Measurements from ENCODE around the gene LRRC43.
A peak's percentile ranks its signal among the peaks of the same experiment; 100 is the strongest.

LRRC43 gene

DNA sequence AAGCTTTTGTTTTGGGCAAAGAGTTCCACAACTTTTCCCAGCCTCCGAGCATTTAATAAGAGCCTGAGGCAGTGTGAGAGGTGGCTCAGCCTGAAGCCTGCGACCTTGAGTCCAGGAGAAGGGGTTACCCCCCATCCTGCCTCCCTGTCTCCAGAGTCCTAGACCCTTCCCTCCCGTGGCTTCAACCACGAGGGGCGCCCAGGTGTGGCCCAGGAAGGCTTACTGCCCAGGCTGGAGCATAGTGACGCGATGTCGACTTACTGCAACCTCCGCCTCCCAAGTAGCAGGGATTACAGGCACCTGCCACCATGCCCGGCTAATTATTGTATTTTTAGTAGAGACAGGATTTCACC is 641 bp downstream of the LRRC43 start:
- TF ChIP-seq POLR2A (IDR thresholded peaks at IDR 0.05; ENCODE audit: extremely low read depth, insufficient read length) = no peak
- TF ChIP-seq, protein P1, sequence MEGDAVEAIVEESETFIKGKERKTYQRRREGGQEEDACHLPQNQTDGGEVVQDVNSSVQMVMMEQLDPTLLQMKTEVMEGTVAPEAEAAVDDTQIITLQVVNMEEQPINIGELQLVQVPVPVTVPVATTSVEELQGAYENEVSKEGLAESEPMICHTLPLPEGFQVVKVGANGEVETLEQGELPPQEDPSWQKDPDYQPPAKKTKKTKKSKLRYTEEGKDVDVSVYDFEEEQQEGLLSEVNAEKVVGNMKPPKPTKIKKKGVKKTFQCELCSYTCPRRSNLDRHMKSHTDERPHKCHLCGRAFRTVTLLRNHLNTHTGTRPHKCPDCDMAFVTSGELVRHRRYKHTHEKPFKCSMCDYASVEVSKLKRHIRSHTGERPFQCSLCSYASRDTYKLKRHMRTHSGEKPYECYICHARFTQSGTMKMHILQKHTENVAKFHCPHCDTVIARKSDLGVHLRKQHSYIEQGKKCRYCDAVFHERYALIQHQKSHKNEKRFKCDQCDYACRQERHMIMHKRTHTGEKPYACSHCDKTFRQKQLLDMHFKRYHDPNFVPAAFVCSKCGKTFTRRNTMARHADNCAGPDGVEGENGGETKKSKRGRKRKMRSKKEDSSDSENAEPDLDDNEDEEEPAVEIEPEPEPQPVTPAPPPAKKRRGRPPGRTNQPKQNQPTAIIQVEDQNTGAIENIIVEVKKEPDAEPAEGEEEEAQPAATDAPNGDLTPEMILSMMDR (IDR thresholded peaks at IDR 0.05; ENCODE audit: low read depth, low read length) = no peak
- TF ChIP-seq MYC (IDR thresholded peaks at IDR 0.05; ENCODE audit: low read depth, low read length) = no peak
- TF ChIP-seq, protein P2, sequence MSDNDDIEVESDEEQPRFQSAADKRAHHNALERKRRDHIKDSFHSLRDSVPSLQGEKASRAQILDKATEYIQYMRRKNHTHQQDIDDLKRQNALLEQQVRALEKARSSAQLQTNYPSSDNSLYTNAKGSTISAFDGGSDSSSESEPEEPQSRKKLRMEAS (IDR thresholded peaks at IDR 0.05; ENCODE audit: low read depth, low read length) = no peak
- DNase-seq (ENCODE audit: low read depth) = no peak
- no peak overlapping the region for H3K4me3 ChIP-seq (ENCODE audit: low read depth, low read length)

DNA sequence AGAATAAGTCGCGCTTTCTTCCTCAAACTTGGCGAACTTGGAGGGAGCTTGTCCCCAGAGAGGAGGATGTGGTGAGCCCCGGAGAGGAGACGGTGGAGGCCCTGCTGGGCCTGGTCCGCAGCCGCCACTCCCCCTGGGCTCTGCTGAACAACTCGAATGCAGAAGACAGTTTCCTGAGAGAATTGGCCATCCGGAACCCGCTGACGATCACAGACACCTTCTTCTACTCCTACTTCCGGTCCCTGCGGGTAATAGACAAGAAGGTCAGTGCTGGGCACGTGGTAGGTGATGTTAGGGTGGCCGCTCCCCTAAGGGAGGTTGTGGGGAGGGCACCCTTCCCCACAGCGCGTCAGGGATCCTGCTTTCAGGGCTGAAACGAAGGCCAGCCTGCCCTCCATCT is 1.6 kb downstream of the LRRC43 start:
- TF ChIP-seq POLR2A (IDR thresholded peaks at IDR 0.05; ENCODE audit: extremely low read depth, insufficient read length) (peak; percentile 36), MYC (IDR thresholded peaks at IDR 0.05; ENCODE audit: low read depth, low read length) (peak; percentile 83)
- TF ChIP-seq, protein P2 (IDR thresholded peaks at IDR 0.05; ENCODE audit: low read depth, low read length) = peak; percentile 95
- TF ChIP-seq, protein P1 (IDR thresholded peaks at IDR 0.05; ENCODE audit: low read depth, low read length) = no peak
- peak; percentile 92 for DNase-seq (ENCODE audit: low read depth)
- H3K4me3 ChIP-seq (ENCODE audit: low read depth, low read length) = no peak overlapping the region

DNA sequence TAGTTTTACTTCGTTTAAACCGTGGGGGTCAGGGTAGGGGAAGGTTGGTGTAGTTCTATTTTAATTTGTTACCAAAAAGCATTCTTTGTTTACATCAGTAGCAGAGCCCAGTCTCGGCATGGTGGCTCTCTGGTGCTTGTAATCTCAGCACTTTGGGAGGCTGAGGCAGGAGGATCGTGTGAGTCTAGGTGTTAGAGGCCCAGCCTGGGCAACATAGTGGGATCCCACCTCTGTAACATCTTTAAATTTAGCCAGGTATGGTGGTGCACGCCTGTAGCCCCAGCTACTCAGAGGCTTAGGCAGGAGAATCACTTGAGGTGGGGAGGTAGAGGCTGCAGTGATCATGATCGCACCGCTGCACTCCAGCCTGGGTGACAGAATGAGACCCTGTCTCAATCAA is 2.2 kb downstream of the LRRC43 start:
- TF ChIP-seq POLR2A (IDR thresholded peaks at IDR 0.05; ENCODE audit: extremely low read depth, insufficient read length) (no peak), MYC (IDR thresholded peaks at IDR 0.05; ENCODE audit: low read depth, low read length) (no peak)
- TF ChIP-seq, protein P1 (IDR thresholded peaks at IDR 0.05; ENCODE audit: low read depth, low read length) = no peak
- TF ChIP-seq, protein P2 (IDR thresholded peaks at IDR 0.05; ENCODE audit: low read depth, low read length) = no peak
- no peak overlapping the region for H3K4me3 ChIP-seq (ENCODE audit: low read depth, low read length)
- no peak for DNase-seq (ENCODE audit: low read depth)

DNA sequence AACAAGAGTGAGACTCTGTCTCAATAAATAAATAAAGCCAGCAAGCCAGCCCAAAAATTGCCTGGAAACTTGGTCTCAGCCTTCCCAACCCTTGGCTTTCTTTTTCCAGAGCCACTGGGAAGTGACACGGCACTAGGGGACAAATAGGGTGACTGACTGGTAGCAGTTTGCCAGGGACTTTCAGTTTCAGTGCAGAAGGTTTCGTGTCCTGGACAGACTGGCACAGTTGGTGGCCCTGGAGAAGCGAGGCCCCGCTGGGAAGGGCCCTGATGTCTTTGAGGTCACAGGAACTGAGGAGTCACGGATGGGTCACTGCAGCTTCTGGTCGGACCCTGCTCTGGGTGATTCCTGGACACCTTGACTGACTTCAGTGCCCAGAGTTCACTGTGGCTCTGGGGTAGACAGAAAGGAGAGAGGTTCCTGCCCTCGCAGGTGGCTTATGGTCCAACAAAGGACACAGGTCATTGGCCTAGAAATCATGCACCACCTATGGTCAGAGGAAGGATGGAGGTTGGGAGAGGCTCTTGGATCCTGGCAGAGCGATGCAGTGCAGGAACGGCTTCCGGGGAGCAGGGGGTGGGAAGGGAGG is 2.7 kb downstream of the LRRC43 start:
- H3K4me3 ChIP-seq (ENCODE audit: low read depth, low read length) = no peak overlapping the region
- TF ChIP-seq, protein P2 (IDR thresholded peaks at IDR 0.05; ENCODE audit: low read depth, low read length) = no peak
- TF ChIP-seq POLR2A (IDR thresholded peaks at IDR 0.05; ENCODE audit: extremely low read depth, insufficient read length) (no peak), MYC (IDR thresholded peaks at IDR 0.05; ENCODE audit: low read depth, low read length) (no peak)
- TF ChIP-seq, protein P1 (IDR thresholded peaks at IDR 0.05; ENCODE audit: low read depth, low read length) = no peak
- no peak for DNase-seq (ENCODE audit: low read depth)

DNA sequence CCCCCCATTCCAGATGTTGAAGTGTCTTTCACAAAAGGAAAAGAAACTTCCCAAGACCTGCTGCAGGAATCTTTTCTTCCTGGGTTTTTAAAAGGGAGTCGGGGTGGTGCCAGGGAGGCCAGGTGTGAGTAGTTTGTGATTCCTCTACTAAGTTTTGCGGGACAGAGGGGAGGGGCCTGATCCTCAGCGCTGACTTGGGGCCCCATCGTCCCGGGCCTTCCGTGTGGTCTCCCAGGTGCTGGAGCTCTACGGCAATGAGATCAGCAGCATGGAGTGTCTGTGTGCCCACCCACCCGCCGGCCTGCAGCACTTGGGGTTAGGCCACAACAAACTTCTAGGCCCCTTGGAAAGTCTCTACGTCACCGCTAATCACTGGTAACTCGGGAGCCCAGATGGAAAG is 4.5 kb downstream of the LRRC43 start:
- H3K4me3 ChIP-seq (ENCODE audit: low read depth, low read length) = no peak overlapping the region
- TF ChIP-seq, protein P1 (IDR thresholded peaks at IDR 0.05; ENCODE audit: low read depth, low read length) = no peak
- TF ChIP-seq MYC (IDR thresholded peaks at IDR 0.05; ENCODE audit: low read depth, low read length) (no peak), POLR2A (IDR thresholded peaks at IDR 0.05; ENCODE audit: extremely low read depth, insufficient read length) (no peak)
- TF ChIP-seq, protein P2 (IDR thresholded peaks at IDR 0.05; ENCODE audit: low read depth, low read length) = no peak
- no peak for DNase-seq (ENCODE audit: low read depth)
